Lower lobe of right lung (tissue), 2 donors: ENCODE data around the gene SLC39A9. TPM values are rescaled to one million over a fixed set of nuclear protein-coding genes. Genes with fewer than 3 reads are reported as not detected.

Experiments
- ATAC-seq, 2 donors: fragments of 200-7000 bp; cut with Tn5 transposase; one replicate each; pipeline ENCODE4 v1.9.1; 2020 to 2022; ENCODE audit warnings: mild to moderate bottlenecking in 2 of 2, moderate library complexity in 2 of 2
- DNase-seq: peaks from one replicate; pipeline ENCODE4 v3.0.0-alpha.2; 2020
- H3K27ac ChIP-seq: fragments of 200-600 bp; one replicate; pipeline ENCODE4 v1.8.0; 2022
- H3K27me3 ChIP-seq: fragments of 200-600 bp; one replicate; pipeline ENCODE4 v1.8.0; 2022; ENCODE audit warnings: low read depth
- H3K36me3 ChIP-seq: fragments of 200-600 bp; one replicate; pipeline ENCODE4 v1.8.0; 2022; ENCODE audit warnings: mild to moderate bottlenecking
- H3K4me1 ChIP-seq: fragments of 200-600 bp; one replicate; pipeline ENCODE4 v1.8.0; 2022
- H3K4me3 ChIP-seq: fragments of 200-600 bp; one replicate; pipeline ENCODE4 v1.8.0; 2022; ENCODE audit warnings: mild to moderate bottlenecking
- H3K9me3 ChIP-seq: fragments of 200-600 bp; one replicate; pipeline ENCODE4 v1.8.0; 2022
- intact Hi-C: fragments of 100-400 bp; cut with DNase I; formaldehyde crosslinking; loops from one replicate; pipeline ENCODE4 v1.11.0; 2022
- total RNA-seq: library from RNA; stranded (reverse); fragmentation: NEBNext Ultra II Directional; extraction: Animal tissue kit (Norgen Biotek cat#: 25700); gene quantifications from one replicate; pipeline ENCODE4 v1.2.1, GENCODE V29; 2021
- TF ChIP-seq, protein P1 (sequence below): fragments of 200-600 bp; IDR thresholded peaks from one replicate; pipeline ENCODE4 v1.8.0; 2022; ENCODE audit warnings: antibody characterized with exemption, mild to moderate bottlenecking
- donor health status: DM: no; HTN: yes; CAD: no; lungs with severe emphysema.

Gene SLC39A9
- total RNA-seq, 1 donor from 2014 or later = 49.6 TPM

DNA sequence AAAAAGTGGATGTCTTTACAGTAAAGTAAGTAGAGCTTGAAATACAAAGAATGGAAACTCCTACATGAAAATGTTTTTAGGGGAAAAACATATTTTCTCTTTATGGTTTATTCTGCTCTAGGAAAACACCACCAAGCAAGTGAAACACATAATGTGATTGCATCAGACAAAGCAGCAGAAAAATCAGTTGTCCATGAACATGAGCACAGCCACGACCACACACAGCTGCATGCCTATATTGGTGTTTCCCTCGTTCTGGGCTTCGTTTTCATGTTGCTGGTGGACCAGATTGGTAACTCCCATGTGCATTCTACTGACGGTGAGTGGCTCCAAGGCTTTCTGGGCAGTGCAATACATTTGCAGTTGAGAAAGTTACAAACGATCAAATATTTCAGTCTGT lies 43.5 kb downstream of the SLC39A9 start:
- Histone ChIP-seq H3K4me1 (no peaks in the 10 kb centered on the region), H3K4me3 (no peak overlapping the region), H3K36me3 (peaks cover 25% of the 10 kb centered on the region), H3K9me3 (no peaks in the 10 kb centered on the region), H3K27me3 (no peaks in the 10 kb centered on the region), H3K27ac (no peak overlapping the region)
- DNase-seq (no peak), ATAC-seq (no peak)
- intact Hi-C loops = no loop called here
- TF ChIP-seq, protein P1, sequence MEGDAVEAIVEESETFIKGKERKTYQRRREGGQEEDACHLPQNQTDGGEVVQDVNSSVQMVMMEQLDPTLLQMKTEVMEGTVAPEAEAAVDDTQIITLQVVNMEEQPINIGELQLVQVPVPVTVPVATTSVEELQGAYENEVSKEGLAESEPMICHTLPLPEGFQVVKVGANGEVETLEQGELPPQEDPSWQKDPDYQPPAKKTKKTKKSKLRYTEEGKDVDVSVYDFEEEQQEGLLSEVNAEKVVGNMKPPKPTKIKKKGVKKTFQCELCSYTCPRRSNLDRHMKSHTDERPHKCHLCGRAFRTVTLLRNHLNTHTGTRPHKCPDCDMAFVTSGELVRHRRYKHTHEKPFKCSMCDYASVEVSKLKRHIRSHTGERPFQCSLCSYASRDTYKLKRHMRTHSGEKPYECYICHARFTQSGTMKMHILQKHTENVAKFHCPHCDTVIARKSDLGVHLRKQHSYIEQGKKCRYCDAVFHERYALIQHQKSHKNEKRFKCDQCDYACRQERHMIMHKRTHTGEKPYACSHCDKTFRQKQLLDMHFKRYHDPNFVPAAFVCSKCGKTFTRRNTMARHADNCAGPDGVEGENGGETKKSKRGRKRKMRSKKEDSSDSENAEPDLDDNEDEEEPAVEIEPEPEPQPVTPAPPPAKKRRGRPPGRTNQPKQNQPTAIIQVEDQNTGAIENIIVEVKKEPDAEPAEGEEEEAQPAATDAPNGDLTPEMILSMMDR = no peak

DNA sequence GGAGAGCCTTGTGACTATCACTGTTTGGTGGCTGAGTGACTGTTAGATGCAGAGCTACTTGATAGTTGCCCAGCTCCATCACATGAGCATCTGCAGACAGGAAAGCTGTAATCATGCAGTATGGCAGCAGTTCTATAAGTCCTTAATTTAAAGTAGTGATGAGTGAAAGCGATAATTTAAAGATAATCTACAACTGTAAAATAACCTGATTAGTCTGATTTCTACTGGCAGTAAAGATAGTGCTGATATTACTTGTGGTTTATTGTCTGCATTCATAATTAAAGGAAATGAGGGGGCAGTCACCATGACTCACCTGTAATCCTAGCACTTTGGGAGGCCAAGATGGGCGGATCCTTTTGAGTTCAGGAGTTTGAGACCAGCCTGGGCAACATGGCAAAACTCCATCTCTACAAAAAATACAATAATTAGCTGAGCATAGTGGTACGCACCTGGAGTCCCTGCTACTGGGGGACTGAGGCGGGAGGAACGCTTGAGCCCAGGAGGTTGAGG lies 44.9 kb downstream of the SLC39A9 start:
- no peaks in the 10 kb centered on the region for H3K27me3 ChIP-seq

DNA sequence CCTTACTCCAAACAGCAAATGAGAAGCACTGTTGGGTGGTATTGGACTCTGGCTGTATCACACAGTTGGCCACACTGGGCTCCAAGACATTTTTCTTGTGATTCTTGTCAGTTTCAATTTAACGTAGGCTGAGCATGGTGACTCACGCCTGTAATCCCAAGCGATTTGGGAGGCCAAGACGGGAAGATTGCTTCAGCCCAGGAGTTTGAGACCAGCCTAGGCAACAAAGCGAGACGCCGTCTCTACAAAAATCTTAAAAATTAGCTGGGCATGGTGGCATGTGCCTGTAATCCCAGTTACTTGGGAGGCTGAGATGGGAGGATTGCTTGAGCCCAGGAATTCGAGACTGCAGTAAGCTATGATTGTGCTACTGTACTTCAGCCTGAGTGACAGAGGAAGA lies 50.7 kb downstream of the SLC39A9 start:
- Histone ChIP-seq H3K4me3 (no peak overlapping the region), H3K36me3 (peaks cover 7% of the 10 kb centered on the region), H3K27ac (no peak overlapping the region), H3K9me3 (no peaks in the 10 kb centered on the region), H3K27me3 (no peaks in the 10 kb centered on the region), H3K4me1 (no peaks in the 10 kb centered on the region)
- DNase-seq = no peak
- TF ChIP-seq, protein P1 = no peak
- ATAC-seq = no peak
- intact Hi-C loops = no loop called here

More for the DNA sequence above, 44.9 kb downstream of the SLC39A9 start:
- no peak overlapping the region for H3K4me3 ChIP-seq
- TF ChIP-seq, protein P1 = no peak
- H3K36me3 ChIP-seq = peaks cover 25% of the 10 kb centered on the region
- H3K4me1 ChIP-seq = no peaks in the 10 kb centered on the region
- DNase-seq (no peak), ATAC-seq (no peak)
- intact Hi-C loops = no loop called here
- no peaks in the 10 kb centered on the region for H3K9me3 ChIP-seq
- no peak overlapping the region for H3K27ac ChIP-seq

DNA sequence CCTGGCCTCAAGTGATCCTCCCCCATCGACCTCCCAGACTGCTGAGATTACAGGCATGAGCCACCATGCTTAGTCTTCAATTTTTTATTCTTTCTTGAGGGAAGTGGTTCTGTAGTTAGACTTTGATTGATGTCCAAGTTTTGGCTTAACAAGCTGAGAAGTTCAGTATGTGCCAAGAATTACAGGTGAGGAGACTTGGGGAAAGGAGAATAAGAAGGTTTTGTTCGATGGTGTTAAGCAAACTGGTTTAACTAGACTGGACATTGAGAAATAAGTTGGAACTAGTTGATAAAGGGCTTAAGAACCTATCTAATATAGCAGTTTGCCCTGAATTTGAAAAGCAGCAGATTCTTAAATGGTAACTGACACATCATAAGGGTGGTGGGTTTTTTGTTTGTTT lies 53.4 kb downstream of the SLC39A9 start:
- ATAC-seq (no peak), DNase-seq (no peak)
- intact Hi-C loops = no loop called here
- Histone ChIP-seq H3K9me3 (no peaks in the 10 kb centered on the region), H3K4me3 (no peak overlapping the region), H3K27ac (no peak overlapping the region), H3K4me1 (no peaks in the 10 kb centered on the region), H3K27me3 (no peaks in the 10 kb centered on the region), H3K36me3 (peaks cover 28% of the 10 kb centered on the region)
- TF ChIP-seq, protein P1 = no peak

DNA sequence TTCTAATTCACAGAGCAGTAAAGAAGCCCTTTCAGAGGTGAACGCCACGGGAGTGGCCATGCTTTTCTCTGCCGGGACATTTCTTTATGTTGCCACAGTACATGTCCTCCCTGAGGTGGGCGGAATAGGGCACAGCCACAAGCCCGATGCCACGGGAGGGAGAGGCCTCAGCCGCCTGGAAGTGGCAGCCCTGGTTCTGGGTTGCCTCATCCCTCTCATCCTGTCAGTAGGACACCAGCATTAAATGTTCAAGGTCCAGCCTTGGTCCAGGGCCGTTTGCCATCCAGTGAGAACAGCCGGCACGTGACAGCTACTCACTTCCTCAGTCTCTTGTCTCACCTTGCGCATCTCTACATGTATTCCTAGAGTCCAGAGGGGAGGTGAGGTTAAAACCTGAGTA lies 59.9 kb downstream of the SLC39A9 start:
- no peaks in the 10 kb centered on the region for H3K4me1 ChIP-seq
- intact Hi-C loops = no loop called here
- H3K36me3 ChIP-seq = peaks cover 64% of the 10 kb centered on the region
- no peak overlapping the region for H3K4me3 ChIP-seq
- no peaks in the 10 kb centered on the region for H3K9me3 ChIP-seq
- H3K27me3 ChIP-seq = no peaks in the 10 kb centered on the region
- DNase-seq (no peak), ATAC-seq (no peak)
- H3K27ac ChIP-seq = no peak overlapping the region
- TF ChIP-seq, protein P1 = no peak

DNA sequence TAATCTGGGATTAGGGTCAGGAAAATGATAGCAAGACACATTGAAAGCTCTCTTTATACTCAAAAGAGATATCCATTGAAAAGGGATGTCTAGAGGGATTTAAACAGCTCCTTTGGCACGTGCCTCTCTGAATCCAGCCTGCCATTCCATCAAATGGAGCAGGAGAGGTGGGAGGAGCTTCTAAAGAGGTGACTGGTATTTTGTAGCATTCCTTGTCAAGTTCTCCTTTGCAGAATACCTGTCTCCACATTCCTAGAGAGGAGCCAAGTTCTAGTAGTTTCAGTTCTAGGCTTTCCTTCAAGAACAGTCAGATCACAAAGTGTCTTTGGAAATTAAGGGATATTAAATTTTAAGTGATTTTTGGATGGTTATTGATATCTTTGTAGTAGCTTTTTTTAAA lies 60.6 kb downstream of the SLC39A9 start:
- intact Hi-C loops = no loop called here
- TF ChIP-seq, protein P1 = no peak
- Histone ChIP-seq H3K4me1 (no peaks in the 10 kb centered on the region), H3K36me3 (peaks cover 64% of the 10 kb centered on the region), H3K27me3 (no peaks in the 10 kb centered on the region), H3K4me3 (no peak overlapping the region), H3K27ac (no peak overlapping the region), H3K9me3 (no peaks in the 10 kb centered on the region)
- ATAC-seq (peak; percentile 69 to 89), DNase-seq (no peak)
